Posterior cingulate gyrus (tissue), 11 donors: ENCODE measurements around the gene AMZ2.

Experiments
- DNase-seq, 10 donors: peaks; one replicate each; pipeline versions ENCODE4 v3.0.0 to v3.0.0-alpha.2; 2020 to 2021; ENCODE audit warnings: mixed read lengths in 3 of 10
- intact Hi-C: fragments of 100-400 bp; cut with DNase I; formaldehyde crosslinking; loops from one replicate; pipeline ENCODE4 v1.15.1; 2023

AMZ2 gene

GRCh38 chr17:68288375-68288774 is 40.5 kb downstream of the AMZ2 start:
- intact Hi-C loops, result no loop called here
- no peak for DNase-seq

- no peak for DNase-seq
- intact Hi-C loops, result no loop called here
Measured at GRCh38 chr17:68288804-68289203, 41.0 kb downstream of the AMZ2 start.

GRCh38 chr17:68289473-68289872 is 41.6 kb downstream of the AMZ2 start:
- intact Hi-C loops, result no loop called here
- no peak for DNase-seq

- intact Hi-C loops, result no loop called here
- no peak for DNase-seq
Measured at GRCh38 chr17:68289936-68290267, 42.1 kb downstream of the AMZ2 start.

- DNase-seq, result peak in 9 of 10 donors; percentile 15 to 90 (median 51)
- intact Hi-C loops, result no loop called here
Measured at GRCh38 chr17:68290268-68290954, 42.6 kb downstream of the AMZ2 start.

- DNase-seq, result peak; percentile 23 to 95 (median 66)
- intact Hi-C loops, result no loop called here
Measured at GRCh38 chr17:68290955-68291835, 43.4 kb downstream of the AMZ2 start, which contains the start of the genes ARSG and SLC16A6. ARSG (plus strand) TSS chr17:68291495; CDS start chr17:68307494, 15,999 bp downstream. SLC16A6 (minus strand) TSS chr17:68291127; CDS start chr17:68278320, 12,807 bp downstream.

- peak; percentile 32 to 94 (median 68) for DNase-seq
- intact Hi-C loops, result no loop called here
Measured at GRCh38 chr17:68291836-68292688, 44.2 kb downstream of the AMZ2 start.

- intact Hi-C loops, result no loop called here
- no peak for DNase-seq
Measured at GRCh38 chr17:68292689-68293040, 44.8 kb downstream of the AMZ2 start.

- intact Hi-C loops, result no loop called here
- DNase-seq, result no peak
Measured at GRCh38 chr17:68293490-68294195, 45.8 kb downstream of the AMZ2 start.

GRCh38 chr17:68294196-68294555 is 46.3 kb downstream of the AMZ2 start:
- no peak for DNase-seq
- intact Hi-C loops, result no loop called here

GRCh38 chr17:68294617-68295016 is 46.8 kb downstream of the AMZ2 start:
- intact Hi-C loops, result no loop called here
- no peak for DNase-seq

GRCh38 chr17:68295086-68295485 is 47.2 kb downstream of the AMZ2 start:
- no peak for DNase-seq
- intact Hi-C loops, result no loop called here

GRCh38 chr17:68296217-68297191 is 48.7 kb downstream of the AMZ2 start:
- intact Hi-C loops, result no loop called here
- DNase-seq, result no peak

GRCh38 chr17:68297195-68297594 is 49.4 kb downstream of the AMZ2 start:
- DNase-seq, result no peak
- intact Hi-C loops, result no loop called here

GRCh38 chr17:68298601-68299000 is 50.8 kb downstream of the AMZ2 start:
- intact Hi-C loops, result no loop called here
- no peak for DNase-seq

- DNase-seq, result no peak
- intact Hi-C loops, result no loop called here
Measured at GRCh38 chr17:68299817-68300216, 52.0 kb downstream of the AMZ2 start.

- DNase-seq, result no peak
- intact Hi-C loops, result no loop called here
Measured at GRCh38 chr17:68301438-68301959, 53.7 kb downstream of the AMZ2 start.

GRCh38 chr17:68302066-68302564 is 54.3 kb downstream of the AMZ2 start:
- no peak for DNase-seq
- intact Hi-C loops, result no loop called here

GRCh38 chr17:68302666-68303065 is 54.8 kb downstream of the AMZ2 start:
- intact Hi-C loops, result no loop called here
- no peak for DNase-seq
